ENCODE measurements around the gene SLC22A5.

DNA sequence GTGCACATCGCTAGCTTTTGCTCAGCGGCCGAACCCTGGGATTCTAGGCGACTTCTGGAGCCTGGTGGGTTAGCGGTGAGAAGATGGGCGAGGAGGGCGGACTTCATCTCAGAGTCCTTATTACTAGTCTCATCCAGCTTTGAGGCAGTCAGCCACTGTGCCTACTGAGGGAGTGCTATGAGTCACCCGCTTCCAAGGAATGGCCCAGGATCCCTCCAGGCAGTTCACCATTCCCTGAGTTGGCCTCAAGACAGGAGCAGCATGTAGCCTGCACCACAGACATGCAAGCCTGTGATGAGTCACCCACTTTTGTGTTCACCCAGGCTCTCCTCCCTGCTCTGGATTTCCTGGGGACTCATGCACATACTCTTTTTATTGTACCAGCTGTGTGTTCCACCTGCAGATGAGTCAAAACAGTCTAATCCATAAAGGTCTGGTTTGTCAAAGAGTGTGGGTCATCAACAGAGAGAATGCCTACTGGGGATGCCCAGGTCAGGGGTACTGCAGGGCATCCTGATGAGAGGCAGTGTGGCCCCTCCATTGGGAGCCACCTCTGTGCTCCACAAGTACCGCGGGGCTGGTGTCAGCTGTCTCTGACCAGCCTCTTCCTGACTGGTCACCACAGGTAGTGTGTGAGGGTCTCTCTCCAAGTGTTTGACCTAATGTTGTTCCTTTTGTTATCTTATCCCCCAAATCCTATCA is 20.2 kb downstream of the SLC22A5 start:
- no peak for TF ChIP-seq EZH2 (IDR thresholded peaks at IDR 0.05; ENCODE audit: low read length)
- no peak for TF ChIP-seq CTCF (optimal IDR thresholded peaks at IDR 0.05 in 1 of 3, IDR thresholded peaks at IDR 0.05 in 1 of 3, conservative IDR thresholded peaks at IDR 0.05 in 1 of 3; ENCODE audit: extremely low read depth in 1 of 3, insufficient read depth in 2 of 3, low read length in 3 of 3)

All from keratinocyte (primary cell).